ENCODE results near the gene DYSF. TPM values are rescaled to one million over a fixed set of nuclear protein-coding genes. Genes with fewer than 3 reads are reported as not detected.

DYSF gene
- total RNA-seq, 1 experiment from 2014 or later, result 5.5 TPM

DNA sequence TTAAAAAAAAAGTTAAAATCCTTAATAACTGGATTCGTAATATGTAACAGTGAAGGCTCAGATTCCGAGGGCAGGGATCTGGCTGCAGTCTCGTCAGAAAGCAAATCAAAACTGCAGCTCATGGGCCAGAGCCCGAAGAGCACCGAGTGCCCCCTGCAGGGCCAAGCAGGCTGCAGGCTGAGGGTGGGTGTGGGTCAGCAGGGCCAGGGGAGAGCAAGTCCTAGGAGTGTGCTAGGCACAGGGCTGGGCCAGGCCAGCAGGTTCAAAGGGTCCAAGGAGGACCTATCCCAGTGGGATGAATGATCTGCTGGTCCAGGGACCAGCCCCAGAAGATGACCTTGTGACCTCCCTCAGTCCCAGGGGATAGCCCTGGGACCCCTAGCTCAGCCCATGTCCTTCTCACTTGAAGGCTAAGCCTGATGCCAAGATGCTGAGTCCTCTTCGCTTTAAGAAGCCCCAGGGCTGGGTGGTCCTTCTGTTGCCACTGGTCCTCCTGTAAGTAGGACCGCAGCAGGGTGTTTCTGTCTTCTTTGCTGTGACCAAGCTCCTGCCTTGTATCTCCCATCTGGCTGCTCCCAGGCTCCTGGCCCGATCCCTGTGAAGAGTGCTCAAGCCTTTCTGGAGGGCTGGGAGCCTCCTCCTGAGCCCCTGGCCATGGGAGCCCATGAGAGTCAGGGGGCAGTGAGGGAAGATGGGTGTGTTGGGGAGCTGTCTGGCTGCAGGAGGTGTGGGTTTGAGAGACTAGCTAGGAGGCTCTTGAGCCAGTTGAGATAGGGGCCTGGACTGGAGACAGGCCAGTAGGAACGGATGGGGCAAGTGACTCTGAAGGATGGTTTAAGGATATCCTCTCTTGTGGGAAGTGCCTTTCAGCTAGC lies 150.7 kb downstream of the DYSF start:
- H3K56ac ChIP-seq (ENCODE audit: insufficient read length, low read depth, low read length), result no peak overlapping the region
- no peak overlapping the region for H3K27ac ChIP-seq (ENCODE audit: insufficient read length, low read depth, low read length)
- no peak overlapping the region for H4K5ac ChIP-seq (ENCODE audit: insufficient read length, low read depth, low read length)
- H3K23me2 ChIP-seq (ENCODE audit: insufficient read length, low read depth, low read length, poor library complexity, severe bottlenecking), result no peaks in the 10 kb centered on the region
- no peak overlapping the region for H4K8ac ChIP-seq (replicated peaks; ENCODE audit: insufficient read length, low read depth, low read length)
- H3K23ac ChIP-seq (ENCODE audit: insufficient read length, low read depth, low read length), result no peak overlapping the region
- WGBS (ENCODE audit: extremely low coverage, insufficient read length, low lambda C conversion rate), result no CpG with 5 or more reads among the region's 9 CpGs
- Mint-ChIP-seq H3K36me3 (ENCODE audit: insufficient read depth in 1 of 3, low read depth in 3 of 3) (peaks cover 0 to 2% (median 0%) of the 10 kb centered on the region in 3 experiments; a peak in 1 of 7 replicates), H3K4me3 (no peak overlapping the region), H3K9me3 (no peaks in the 10 kb centered on the region; a peak in 1 of 5 replicates), H3K27me3 (ENCODE audit: low read depth) (peaks cover 10% of the 10 kb centered on the region), H3K27ac (no peak overlapping the region; a peak in 2 of 7 replicates), H3K4me1 (peaks cover 27 to 29% of the 10 kb centered on the region in 2 experiments)
- H3K9ac ChIP-seq (ENCODE audit: extremely low read depth, insufficient read length, low read length), result no peak overlapping the region
- no peak overlapping the region for H3K4me2 ChIP-seq (ENCODE audit: insufficient read depth, insufficient read length, low read length)
- H3K79me1 ChIP-seq (ENCODE audit: insufficient read depth, low read depth, low read length, poor library complexity, severe bottlenecking), result no peaks in the 10 kb centered on the region
- H2BK120ac ChIP-seq (ENCODE audit: low read depth, low read length, poor library complexity, severe bottlenecking), result no peak overlapping the region
- H3T11ph ChIP-seq (ENCODE audit: low read length), result no peak overlapping the region
- no peak overlapping the region for H2AK5ac ChIP-seq (ENCODE audit: insufficient read length, low read length)
- H3K27me3 ChIP-seq (ENCODE audit: insufficient read depth, low read length), result no peaks in the 10 kb centered on the region
- DNase-seq, result peak; percentile 27
- no peak overlapping the region for H2BK15ac ChIP-seq (ENCODE audit: low read depth, low read length)
- H3K79me2 ChIP-seq (ENCODE audit: insufficient read depth, low read length), result no peaks in the 10 kb centered on the region
- H3K18ac ChIP-seq (ENCODE audit: insufficient read length, low read depth, low read length), result no peak overlapping the region
- no peak overlapping the region for H4K91ac ChIP-seq (ENCODE audit: insufficient read length, low read depth, low read length)
- peak overlapping the region; percentile 28; the same call in 1 of the 2 replicates for H3K14ac ChIP-seq (ENCODE audit: insufficient read depth, low read length)
- no peak overlapping the region for H2BK20ac ChIP-seq (ENCODE audit: low read depth, low read length, poor library complexity, severe bottlenecking)
- no peak overlapping the region for H2AFZ ChIP-seq (ENCODE audit: low read length)
- H4K20me1 ChIP-seq (ENCODE audit: control insufficient read depth, insufficient read depth, insufficient read length), result no peaks in the 10 kb centered on the region
- no peak overlapping the region for H2BK12ac ChIP-seq (ENCODE audit: insufficient read length, low read depth, low read length)
- TF ChIP-seq, protein P1, sequence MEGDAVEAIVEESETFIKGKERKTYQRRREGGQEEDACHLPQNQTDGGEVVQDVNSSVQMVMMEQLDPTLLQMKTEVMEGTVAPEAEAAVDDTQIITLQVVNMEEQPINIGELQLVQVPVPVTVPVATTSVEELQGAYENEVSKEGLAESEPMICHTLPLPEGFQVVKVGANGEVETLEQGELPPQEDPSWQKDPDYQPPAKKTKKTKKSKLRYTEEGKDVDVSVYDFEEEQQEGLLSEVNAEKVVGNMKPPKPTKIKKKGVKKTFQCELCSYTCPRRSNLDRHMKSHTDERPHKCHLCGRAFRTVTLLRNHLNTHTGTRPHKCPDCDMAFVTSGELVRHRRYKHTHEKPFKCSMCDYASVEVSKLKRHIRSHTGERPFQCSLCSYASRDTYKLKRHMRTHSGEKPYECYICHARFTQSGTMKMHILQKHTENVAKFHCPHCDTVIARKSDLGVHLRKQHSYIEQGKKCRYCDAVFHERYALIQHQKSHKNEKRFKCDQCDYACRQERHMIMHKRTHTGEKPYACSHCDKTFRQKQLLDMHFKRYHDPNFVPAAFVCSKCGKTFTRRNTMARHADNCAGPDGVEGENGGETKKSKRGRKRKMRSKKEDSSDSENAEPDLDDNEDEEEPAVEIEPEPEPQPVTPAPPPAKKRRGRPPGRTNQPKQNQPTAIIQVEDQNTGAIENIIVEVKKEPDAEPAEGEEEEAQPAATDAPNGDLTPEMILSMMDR (conservative IDR thresholded peaks at IDR 0.05), result no peak
- no peak overlapping the region for H3K4ac ChIP-seq (ENCODE audit: low read depth, low read length)
- no peak overlapping the region for H2BK5ac ChIP-seq (ENCODE audit: insufficient read length, low read length)
- peaks cover 8% of the 10 kb centered on the region; the same call in 1 of the 2 replicates for H3K4me1 ChIP-seq (ENCODE audit: insufficient read depth, low read length)
- H3K9me3 ChIP-seq (ENCODE audit: control insufficient read depth, low read depth, low read length), result no peaks in the 10 kb centered on the region

Measured in H9 (cell line).